Measurements from ENCODE around the gene TMEM97. TPM values are rescaled to one million over a fixed set of nuclear protein-coding genes. Genes with fewer than 3 reads are reported as not detected.
"Not testable (repeated sequence)": the region's sequence is repeated elsewhere in the genome, so short reads cannot be mapped to it uniquely, and the experiment has no call there.

Gene TMEM97
- total RNA-seq, 1 donor from 2014 or later: 64.4 TPM

- DNase-seq (no peak), ATAC-seq (no peak)
- H3K4me3 ChIP-seq: peak overlapping the region; percentile 16
- peaks cover 31% of the 10 kb centered on the region for H3K4me1 ChIP-seq
- H3K36me3 ChIP-seq: peaks cover 40% of the 10 kb centered on the region
- H3K9me3 ChIP-seq: no peaks in the 10 kb centered on the region
- H3K27ac ChIP-seq: peak overlapping the region; percentile 66
- intact Hi-C loops (cut with DNase I): no loop called here
- H3K27me3 ChIP-seq: no peaks in the 10 kb centered on the region
- no peak for TF ChIP-seq CTCF (IDR thresholded peaks at IDR 0.05)
Observed at GRCh38 chr17:28338056-28338768, 19.2 kb downstream of the TMEM97 start.

- DNase-seq; H3K27me3 ChIP-seq; intact Hi-C loops (cut with DNase I); H3K9me3 ChIP-seq; ATAC-seq: not testable (repeated sequence)
- Histone ChIP-seq H3K36me3 (peaks cover 45% of the 10 kb centered on the region), H3K4me3 (peak overlapping the region; percentile 16), H3K27ac (peak overlapping the region; percentile 66), H3K4me1 (peaks cover 26% of the 10 kb centered on the region)
Observed at GRCh38 chr17:28338769-28339212, 19.8 kb downstream of the TMEM97 start.

- Histone ChIP-seq H3K4me1 (peaks cover 20% of the 10 kb centered on the region), H3K9me3 (no peaks in the 10 kb centered on the region), H3K36me3 (peaks cover 52% of the 10 kb centered on the region), H3K27me3 (no peaks in the 10 kb centered on the region), H3K27ac (no peak overlapping the region), H3K4me3 (no peak overlapping the region)
- no peak for ATAC-seq
- intact Hi-C loops (cut with DNase I): no loop called here
- TF ChIP-seq CTCF (IDR thresholded peaks at IDR 0.05): no peak
- DNase-seq: no peak
Observed at GRCh38 chr17:28339431-28339830, 20.4 kb downstream of the TMEM97 start.

- H3K27ac ChIP-seq: no peak overlapping the region
- intact Hi-C loops (cut with DNase I): no loop called here
- no peaks in the 10 kb centered on the region for H3K9me3 ChIP-seq
- H3K36me3 ChIP-seq: peaks cover 61% of the 10 kb centered on the region
- no peaks in the 10 kb centered on the region for H3K27me3 ChIP-seq
- no peak for ATAC-seq
- H3K4me1 ChIP-seq: peaks cover 17% of the 10 kb centered on the region
- no peak overlapping the region for H3K4me3 ChIP-seq
- no peak for TF ChIP-seq CTCF (IDR thresholded peaks at IDR 0.05)
- no peak for DNase-seq
Observed at GRCh38 chr17:28340374-28340773, 21.4 kb downstream of the TMEM97 start.

- no peak for TF ChIP-seq CTCF (IDR thresholded peaks at IDR 0.05)
- Histone ChIP-seq H3K36me3 (peaks cover 73% of the 10 kb centered on the region), H3K4me3 (no peak overlapping the region), H3K27me3 (no peaks in the 10 kb centered on the region), H3K9me3 (no peaks in the 10 kb centered on the region), H3K4me1 (peaks cover 20% of the 10 kb centered on the region), H3K27ac (no peak overlapping the region)
- ATAC-seq: no peak
- intact Hi-C loops (cut with DNase I): no loop called here
- DNase-seq: no peak
Observed at GRCh38 chr17:28341516-28341915, 22.5 kb downstream of the TMEM97 start.

- peaks cover 22% of the 10 kb centered on the region for H3K4me1 ChIP-seq
- no peaks in the 10 kb centered on the region for H3K27me3 ChIP-seq
- intact Hi-C loops (cut with DNase I): no loop called here
- H3K4me3 ChIP-seq: no peak overlapping the region
- TF ChIP-seq CTCF (IDR thresholded peaks at IDR 0.05): no peak
- H3K9me3 ChIP-seq: no peaks in the 10 kb centered on the region
- H3K36me3 ChIP-seq: peaks cover 81% of the 10 kb centered on the region
- no peak for DNase-seq
- no peak overlapping the region for H3K27ac ChIP-seq
- no peak for ATAC-seq
Observed at GRCh38 chr17:28342313-28342712, 23.3 kb downstream of the TMEM97 start.

Measured in upper lobe of right lung (tissue), 1 donor.